Measurements from ENCODE around the gene CORO6.

Gene CORO6

GRCh38 chr17:29590411-29591145 lies 32.1 kb downstream of the CORO6 start:
- peak; percentile 92 for DNase-seq (ENCODE audit: low spot score)

- peak; percentile 89 for DNase-seq (ENCODE audit: low spot score)
Measured at GRCh38 chr17:29589524-29590410, 32.9 kb downstream of the CORO6 start, which contains the start of gene GIT1. Gene GIT1 (minus strand): TSS chr17:29589648. CDS start chr17:29589378, 270 bp downstream.

- peak; percentile 48 for DNase-seq (ENCODE audit: low spot score)
Measured at GRCh38 chr17:29588562-29589411, 33.9 kb downstream of the CORO6 start.

- DNase-seq (ENCODE audit: low spot score) = peak; percentile 33
Measured at GRCh38 chr17:29588017-29588561, 34.6 kb downstream of the CORO6 start.

GRCh38 chr17:29587591-29587990 lies 35.1 kb downstream of the CORO6 start:
- DNase-seq (ENCODE audit: low spot score) = no peak

GRCh38 chr17:29586676-29587469 lies 35.8 kb downstream of the CORO6 start:
- DNase-seq (ENCODE audit: low spot score) = no peak

GRCh38 chr17:29585080-29585751 lies 37.5 kb downstream of the CORO6 start:
- DNase-seq (ENCODE audit: low spot score) = no peak

GRCh38 chr17:29584452-29585079 lies 38.1 kb downstream of the CORO6 start:
- no peak for DNase-seq (ENCODE audit: low spot score)

- DNase-seq (ENCODE audit: low spot score) = no peak
Measured at GRCh38 chr17:29583324-29584248, 39.1 kb downstream of the CORO6 start.

- no peak for DNase-seq (ENCODE audit: low spot score)
Measured at GRCh38 chr17:29582772-29583171, 39.9 kb downstream of the CORO6 start.

- DNase-seq (ENCODE audit: low spot score) = no peak
Measured at GRCh38 chr17:29582254-29582765, 40.4 kb downstream of the CORO6 start.

- no peak for DNase-seq (ENCODE audit: low spot score)
Measured at GRCh38 chr17:29581583-29582253, 41.0 kb downstream of the CORO6 start.

- peak; percentile 90 for DNase-seq (ENCODE audit: low spot score)
Measured at GRCh38 chr17:29579866-29580771, 42.6 kb downstream of the CORO6 start.

- no peak for DNase-seq (ENCODE audit: low spot score)
Measured at GRCh38 chr17:29578626-29579485, 43.9 kb downstream of the CORO6 start.

GRCh38 chr17:29577385-29578211 lies 45.1 kb downstream of the CORO6 start:
- no peak for DNase-seq (ENCODE audit: low spot score)
